Measurements from ENCODE around the gene NBDY.
"Not testable (repeated sequence)": the region's sequence is repeated elsewhere in the genome, so short reads cannot be mapped to it uniquely, and the experiment has no call there.

NBDY gene

GRCh38 chrX:56729152-56729850, at the start of gene NBDY:
Gene NBDY (plus strand): TSS chrX:56729243. CDS start chrX:56729354, 111 bp downstream.
- DNase-seq (ENCODE audit: low read depth in 2 of 2) = no peak

- DNase-seq (ENCODE audit: low read depth in 2 of 2) = not testable (repeated sequence)
These were observed 24.5 kb upstream of the NBDY start for GRCh38 chrX:56704530-56704929.

- DNase-seq (ENCODE audit: low read depth in 2 of 2) = no peak
These were observed 2.4 kb upstream of the NBDY start for GRCh38 chrX:56726605-56727004.

GRCh38 chrX:56727531-56727930, 1.5 kb upstream of the NBDY start:
- no peak for DNase-seq (ENCODE audit: low read depth in 2 of 2)

GRCh38 chrX:56728321-56728720, 722 bp upstream of the NBDY start:
- DNase-seq (ENCODE audit: low read depth in 2 of 2) = no peak

GRCh38 chrX:56728752-56729151, 291 bp upstream of the NBDY start:
- DNase-seq (ENCODE audit: low read depth in 2 of 2) = no peak

- peak; percentile 22 to 26 for DNase-seq (ENCODE audit: low read depth in 2 of 2)
These were observed 4.5 kb downstream of the NBDY start for GRCh38 chrX:56733459-56734046.

GRCh38 chrX:56736219-56736618, 7.2 kb downstream of the NBDY start:
- DNase-seq (ENCODE audit: low read depth in 2 of 2) = no peak

GRCh38 chrX:56738670-56739069, 9.6 kb downstream of the NBDY start:
- DNase-seq (ENCODE audit: low read depth in 2 of 2) = no peak

- DNase-seq (ENCODE audit: low read depth in 2 of 2) = no peak
These were observed 16.0 kb downstream of the NBDY start for GRCh38 chrX:56744996-56745395.

- DNase-seq (ENCODE audit: low read depth in 2 of 2) = no peak
These were observed 18.0 kb downstream of the NBDY start for GRCh38 chrX:56746996-56747395.

- no peak for DNase-seq (ENCODE audit: low read depth in 2 of 2)
These were observed 22.0 kb downstream of the NBDY start for GRCh38 chrX:56751071-56751470.

GRCh38 chrX:56757327-56757726, 28.3 kb downstream of the NBDY start:
- DNase-seq (ENCODE audit: low read depth in 2 of 2) = no peak

GRCh38 chrX:56758456-56758855, 29.4 kb downstream of the NBDY start:
- no peak for DNase-seq (ENCODE audit: low read depth in 2 of 2)

GRCh38 chrX:56759736-56760409, 30.8 kb downstream of the NBDY start:
- DNase-seq (ENCODE audit: low read depth in 2 of 2) = no peak

- DNase-seq (ENCODE audit: low read depth in 2 of 2) = not testable (repeated sequence)
These were observed 31.5 kb downstream of the NBDY start for GRCh38 chrX:56760410-56761124.

- DNase-seq (ENCODE audit: low read depth in 2 of 2) = no peak
These were observed 32.1 kb downstream of the NBDY start for GRCh38 chrX:56761167-56761566.

- DNase-seq (ENCODE audit: low read depth in 2 of 2) = no peak
These were observed 33.2 kb downstream of the NBDY start for GRCh38 chrX:56762220-56762619.

GRCh38 chrX:56762707-56763555, 33.9 kb downstream of the NBDY start:
- no peak for DNase-seq (ENCODE audit: low read depth in 2 of 2)

- peak in 1 of 2 donors; percentile 62 for DNase-seq (ENCODE audit: low read depth in 2 of 2)
These were observed 34.6 kb downstream of the NBDY start for GRCh38 chrX:56763556-56764152.
